Measurements from ENCODE around the gene NAV2. TPM values are rescaled to one million over a fixed set of nuclear protein-coding genes. Genes with fewer than 3 reads are reported as not detected.

Gene NAV2
- total RNA-seq, 3 donors from 2014 or later = 21.9 to 65.9 (median 30.9) TPM

DNA sequence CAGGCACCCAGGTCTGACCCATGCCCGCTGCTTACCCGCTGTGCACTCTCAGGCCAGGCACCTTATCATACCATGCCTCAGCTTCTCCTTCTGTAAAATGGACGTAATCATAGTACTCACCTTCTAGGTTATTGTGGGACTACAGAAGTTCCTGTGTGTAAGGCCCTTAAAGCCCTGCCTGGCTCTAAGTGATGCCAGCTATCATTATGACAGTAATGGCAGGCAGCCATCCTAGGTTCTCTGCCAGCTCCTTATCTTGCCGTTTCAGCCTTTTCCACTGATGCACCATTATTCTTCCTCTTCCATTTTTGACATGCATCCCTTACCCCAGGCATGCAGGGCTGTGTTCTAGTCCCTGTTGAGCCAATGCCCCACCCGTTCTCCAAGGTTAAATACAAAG is 389.8 kb downstream of the NAV2 start:
- intact Hi-C loops (cut with DNase I, micrococcal nuclease) = no loop called here
- no peaks in the 10 kb centered on the region for H3K36me3 ChIP-seq (ENCODE audit: low read depth)
- TF ChIP-seq, protein P1, sequence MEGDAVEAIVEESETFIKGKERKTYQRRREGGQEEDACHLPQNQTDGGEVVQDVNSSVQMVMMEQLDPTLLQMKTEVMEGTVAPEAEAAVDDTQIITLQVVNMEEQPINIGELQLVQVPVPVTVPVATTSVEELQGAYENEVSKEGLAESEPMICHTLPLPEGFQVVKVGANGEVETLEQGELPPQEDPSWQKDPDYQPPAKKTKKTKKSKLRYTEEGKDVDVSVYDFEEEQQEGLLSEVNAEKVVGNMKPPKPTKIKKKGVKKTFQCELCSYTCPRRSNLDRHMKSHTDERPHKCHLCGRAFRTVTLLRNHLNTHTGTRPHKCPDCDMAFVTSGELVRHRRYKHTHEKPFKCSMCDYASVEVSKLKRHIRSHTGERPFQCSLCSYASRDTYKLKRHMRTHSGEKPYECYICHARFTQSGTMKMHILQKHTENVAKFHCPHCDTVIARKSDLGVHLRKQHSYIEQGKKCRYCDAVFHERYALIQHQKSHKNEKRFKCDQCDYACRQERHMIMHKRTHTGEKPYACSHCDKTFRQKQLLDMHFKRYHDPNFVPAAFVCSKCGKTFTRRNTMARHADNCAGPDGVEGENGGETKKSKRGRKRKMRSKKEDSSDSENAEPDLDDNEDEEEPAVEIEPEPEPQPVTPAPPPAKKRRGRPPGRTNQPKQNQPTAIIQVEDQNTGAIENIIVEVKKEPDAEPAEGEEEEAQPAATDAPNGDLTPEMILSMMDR (IDR thresholded peaks at IDR 0.05) = no peak
- DNase-seq = no peak
- no peaks in the 10 kb centered on the region for H3K9me3 ChIP-seq
- no peak for ATAC-seq
- no peak overlapping the region for H3K4me3 ChIP-seq
- no peaks in the 10 kb centered on the region for H3K4me1 ChIP-seq (ENCODE audit: low read depth)

DNA sequence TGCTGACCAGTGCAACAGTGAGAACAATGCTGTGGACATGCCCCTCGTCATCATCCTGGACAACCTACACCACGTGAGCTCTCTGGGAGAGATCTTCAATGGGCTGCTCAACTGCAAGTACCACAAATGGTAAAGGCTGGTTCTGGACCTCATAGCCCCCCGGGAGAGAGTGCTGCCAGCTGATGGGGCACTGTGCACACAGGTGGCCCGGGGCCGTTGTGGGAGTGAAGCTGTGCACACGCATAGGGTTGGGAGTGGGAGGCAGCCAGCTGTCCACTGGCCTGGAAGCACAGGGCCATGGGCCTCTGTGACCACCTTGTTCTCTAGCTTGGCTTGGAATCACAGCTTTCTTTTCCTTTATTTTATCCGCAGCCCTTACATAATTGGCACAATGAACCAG is 390.6 kb downstream of the NAV2 start:
- Histone ChIP-seq H3K9me3 (no peaks in the 10 kb centered on the region), H3K4me3 (no peak overlapping the region), H3K4me1 (ENCODE audit: low read depth) (no peaks in the 10 kb centered on the region), H3K36me3 (ENCODE audit: low read depth) (no peaks in the 10 kb centered on the region)
- intact Hi-C loops (cut with DNase I, micrococcal nuclease) = no loop called here
- ATAC-seq (no peak), DNase-seq (no peak)
- TF ChIP-seq, protein P1 (IDR thresholded peaks at IDR 0.05) = no peak

DNA sequence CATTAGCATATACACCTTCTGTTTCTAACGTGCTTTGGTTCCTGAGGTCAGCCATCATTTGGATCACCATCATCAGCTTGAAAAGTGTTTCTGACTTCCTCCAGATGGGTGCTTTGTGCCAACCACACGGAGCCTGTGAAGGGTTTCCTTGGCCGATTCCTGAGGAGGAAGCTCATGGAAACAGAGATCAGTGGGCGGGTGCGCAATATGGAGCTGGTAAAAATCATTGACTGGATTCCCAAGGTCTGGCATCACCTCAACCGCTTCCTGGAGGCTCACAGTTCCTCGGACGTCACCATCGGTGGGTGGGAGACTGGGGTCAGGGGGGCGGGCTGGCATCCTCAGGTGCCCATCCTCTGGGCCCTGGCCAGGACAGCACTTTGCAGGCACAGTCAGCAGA is 392.8 kb downstream of the NAV2 start:
- TF ChIP-seq, protein P1 (IDR thresholded peaks at IDR 0.05) = no peak
- no peak overlapping the region for H3K4me3 ChIP-seq
- DNase-seq (no peak), ATAC-seq (no peak)
- intact Hi-C loops (cut with DNase I, micrococcal nuclease) = no loop called here
- no peaks in the 10 kb centered on the region for H3K9me3 ChIP-seq
- H3K36me3 ChIP-seq (ENCODE audit: low read depth) = no peaks in the 10 kb centered on the region
- no peaks in the 10 kb centered on the region for H3K4me1 ChIP-seq (ENCODE audit: low read depth)

DNA sequence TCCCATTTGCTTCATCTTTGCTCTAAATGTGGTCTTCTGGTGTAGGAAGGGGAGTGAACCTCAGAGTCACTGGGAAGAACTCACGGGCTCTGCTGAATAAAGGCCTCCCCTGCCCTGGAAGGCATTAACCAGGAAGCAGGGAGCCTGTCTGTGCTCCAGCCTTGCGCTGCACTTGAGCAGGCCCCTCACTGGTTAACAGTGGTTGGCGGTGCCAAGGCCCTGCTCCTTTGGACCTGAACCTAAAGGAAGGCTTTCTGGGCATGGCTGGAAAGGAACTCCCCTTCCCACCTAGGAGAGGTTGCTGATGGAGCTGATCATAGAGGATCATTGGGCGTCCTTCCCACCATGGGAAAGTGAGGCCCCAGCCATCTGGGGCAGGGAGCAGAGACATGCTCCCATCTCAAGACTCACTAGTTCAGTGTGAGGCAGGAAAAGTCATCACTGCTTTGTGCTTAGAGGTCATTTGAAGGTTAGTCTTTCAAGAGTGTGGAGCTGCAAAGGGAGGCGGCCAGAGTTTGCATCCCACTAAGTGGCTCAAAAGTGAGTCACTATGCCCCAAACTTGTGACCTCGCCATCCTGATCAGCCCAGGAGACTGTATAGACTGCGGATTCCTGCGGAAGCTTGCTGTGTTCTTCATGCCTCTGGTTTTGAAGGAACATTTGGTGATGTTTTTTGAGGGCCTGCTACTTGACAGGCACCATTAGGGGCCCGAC is 397.3 kb downstream of the NAV2 start:
- ATAC-seq = no peak
- intact Hi-C loops (cut with DNase I, micrococcal nuclease) = no loop called here
- no peaks in the 10 kb centered on the region for H3K36me3 ChIP-seq (ENCODE audit: low read depth)

DNA sequence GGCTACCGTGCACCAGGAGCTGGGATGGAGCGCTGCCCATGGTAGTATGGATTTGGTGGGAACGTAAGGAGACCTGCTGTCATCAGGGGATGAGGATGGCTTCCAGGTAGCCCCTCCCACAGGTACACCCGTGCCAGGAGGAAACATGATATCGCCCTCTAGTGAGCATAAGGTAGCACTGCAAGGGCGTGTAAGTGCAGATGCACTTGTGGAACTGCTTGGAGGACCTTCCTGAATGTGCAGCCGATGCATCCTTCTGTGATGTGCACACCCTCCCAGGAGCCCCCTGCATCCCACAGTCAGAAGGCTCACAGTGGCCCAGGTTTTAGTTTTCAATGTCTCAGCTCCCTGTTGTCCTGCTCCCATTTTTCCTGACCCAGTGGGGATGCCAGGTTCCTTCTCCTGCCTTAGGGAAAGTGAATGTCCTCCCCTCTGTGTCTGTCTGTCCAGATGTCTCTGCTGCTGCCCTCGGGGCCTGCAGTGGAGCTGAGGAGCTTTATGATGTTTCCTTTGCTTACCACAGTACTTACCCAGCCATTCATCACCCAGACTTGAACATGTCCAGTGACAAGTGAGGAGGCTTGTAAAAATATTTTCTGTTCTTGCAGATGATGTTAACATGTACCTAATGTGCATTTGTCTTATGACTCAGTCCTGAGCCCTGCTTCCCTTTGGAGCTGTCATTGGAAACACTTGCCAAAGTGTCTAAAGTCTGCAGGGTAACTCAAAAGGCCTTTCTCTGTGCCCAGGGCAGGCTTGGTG is 398.5 kb downstream of the NAV2 start:
- peak in 2 of 3 donors; percentile 46 to 79 for DNase-seq

More for the DNA sequence above, 397.3 kb downstream of the NAV2 start:
- TF ChIP-seq, protein P1 (IDR thresholded peaks at IDR 0.05) = no peak
- no peak overlapping the region for H3K4me3 ChIP-seq
- no peak for DNase-seq
- H3K9me3 ChIP-seq = no peaks in the 10 kb centered on the region
- H3K4me1 ChIP-seq (ENCODE audit: low read depth) = peaks cover 3% of the 10 kb centered on the region

More for the DNA sequence above, 398.5 kb downstream of the NAV2 start:
- intact Hi-C loops (cut with DNase I, micrococcal nuclease) = loop anchor here in 1 of 2 donors (1.0 kb wide), 1 partner anchor 160 kb away; no protein-coding TSS in a partner anchor
- peak; percentile 77 for ATAC-seq
- TF ChIP-seq, protein P1 (IDR thresholded peaks at IDR 0.05) = peak; percentile 74
- H3K4me1 ChIP-seq (ENCODE audit: low read depth) = peaks cover 3% of the 10 kb centered on the region
- H3K9me3 ChIP-seq = no peaks in the 10 kb centered on the region
- no peaks in the 10 kb centered on the region for H3K36me3 ChIP-seq (ENCODE audit: low read depth)
- H3K4me3 ChIP-seq = no peak overlapping the region

Data from mucosa of descending colon (tissue), 3 donors.